Neuron (in vitro differentiated cells): ENCODE data around the gene GPX7.
"Not testable (repeated sequence)": the region's sequence is repeated elsewhere in the genome, so short reads cannot be mapped to it uniquely, and the experiment has no call there.

ENCODE experiments used
- H2AFZ ChIP-seq: one replicate; pipeline ENCODE4 v1.6.1; 2013; ENCODE audit warnings: low read depth, mild to moderate bottlenecking, inconsistent platforms, low read length, moderate library complexity
- H3K27me3 ChIP-seq: one replicate; pipeline ENCODE4 v1.6.1; 2013; ENCODE audit warnings: low read length; ENCODE audit not compliant: insufficient read depth
- H3K36me3 ChIP-seq: one replicate; pipeline ENCODE4 v1.6.1; 2013; ENCODE audit warnings: low read length; ENCODE audit not compliant: insufficient read depth
- H3K4me1 ChIP-seq: one replicate; pipeline ENCODE4 v1.6.1; 2013; ENCODE audit warnings: low read length; ENCODE audit not compliant: insufficient read depth
- H3K4me3 ChIP-seq: 2 replicates; pipeline ENCODE4 v1.5.1; 2013; ENCODE audit warnings: mild to moderate bottlenecking, low read length, moderate library complexity
- H3K9me3 ChIP-seq: one replicate; pipeline ENCODE4 v1.6.1; 2013; ENCODE audit warnings: low read length

The GPX7 gene

DNA sequence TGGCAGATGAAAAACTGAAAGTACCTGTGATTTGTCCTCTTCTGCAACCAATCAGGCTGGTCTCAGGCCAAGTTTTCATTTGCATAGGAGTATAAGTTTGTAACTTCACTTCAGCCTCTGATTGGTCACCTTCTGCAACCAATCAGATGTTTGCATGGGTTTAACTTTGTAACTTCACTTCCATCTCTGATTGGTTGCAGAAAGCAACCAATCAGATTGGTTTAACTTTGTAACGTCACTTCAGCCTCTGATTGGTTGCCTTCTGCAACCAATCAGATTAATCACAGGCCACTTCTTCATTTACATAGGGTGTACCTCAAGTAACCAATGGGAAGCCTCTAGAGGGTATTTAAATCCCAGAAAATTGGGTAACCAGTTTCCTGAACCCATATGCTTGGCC, 30.4 kb upstream of the GPX7 start:
- Histone ChIP-seq H3K36me3 (no peaks in the 10 kb centered on the region), H3K4me1 (no peaks in the 10 kb centered on the region), H3K27me3 (no peaks in the 10 kb centered on the region), H3K9me3 (peaks cover 2% of the 10 kb centered on the region), H3K4me3 (no peak overlapping the region), H2AFZ (no peak overlapping the region)

DNA sequence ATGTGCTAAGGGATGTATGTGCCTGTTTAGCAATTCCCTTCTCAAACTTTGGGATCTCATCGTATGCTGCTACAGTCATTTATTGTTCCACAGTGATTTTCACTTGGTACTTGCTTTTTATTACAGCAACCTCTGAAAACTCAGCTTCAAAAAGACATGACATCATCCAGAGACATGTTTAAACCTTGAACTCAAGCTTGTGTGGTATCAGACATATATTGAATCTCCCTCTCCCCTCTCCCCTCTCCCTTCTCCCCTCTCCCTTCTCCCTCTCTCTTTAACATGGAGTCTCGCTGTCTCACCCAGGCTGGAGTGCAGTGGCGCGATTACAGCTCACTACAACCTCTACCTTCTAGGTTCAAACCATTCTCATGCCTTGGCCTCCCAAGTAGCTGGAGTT, 29.8 kb upstream of the GPX7 start:
- no peaks in the 10 kb centered on the region for H3K4me1 ChIP-seq
- peaks cover 2% of the 10 kb centered on the region for H3K9me3 ChIP-seq
- H3K27me3 ChIP-seq, result no peaks in the 10 kb centered on the region
- H3K36me3 ChIP-seq, result no peaks in the 10 kb centered on the region
- no peak overlapping the region for H2AFZ ChIP-seq
- H3K4me3 ChIP-seq, result no peak overlapping the region

DNA sequence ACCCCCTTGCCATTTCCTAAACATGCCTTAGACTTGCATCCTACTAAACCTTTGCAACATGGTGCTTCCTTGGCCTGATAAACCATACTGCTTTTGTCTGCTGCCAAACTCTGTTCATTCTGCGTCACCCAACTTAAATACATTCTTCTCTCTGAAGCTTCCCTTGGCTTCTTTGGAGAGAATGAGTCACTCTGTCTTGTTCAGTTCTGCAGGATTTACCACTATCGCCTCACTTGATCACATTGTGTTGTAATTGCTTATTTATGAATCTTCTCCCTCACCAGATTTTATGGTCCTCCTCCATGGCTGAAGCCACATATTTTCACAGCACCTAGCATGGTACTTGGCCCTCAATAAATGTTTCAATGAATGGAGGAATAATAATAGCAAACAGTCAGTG, 27.6 kb upstream of the GPX7 start:
- no peaks in the 10 kb centered on the region for H3K27me3 ChIP-seq
- no peak overlapping the region for H2AFZ ChIP-seq
- peaks cover 2% of the 10 kb centered on the region for H3K9me3 ChIP-seq
- H3K4me3 ChIP-seq, result no peak overlapping the region
- H3K36me3 ChIP-seq, result no peaks in the 10 kb centered on the region
- H3K4me1 ChIP-seq, result no peaks in the 10 kb centered on the region

DNA sequence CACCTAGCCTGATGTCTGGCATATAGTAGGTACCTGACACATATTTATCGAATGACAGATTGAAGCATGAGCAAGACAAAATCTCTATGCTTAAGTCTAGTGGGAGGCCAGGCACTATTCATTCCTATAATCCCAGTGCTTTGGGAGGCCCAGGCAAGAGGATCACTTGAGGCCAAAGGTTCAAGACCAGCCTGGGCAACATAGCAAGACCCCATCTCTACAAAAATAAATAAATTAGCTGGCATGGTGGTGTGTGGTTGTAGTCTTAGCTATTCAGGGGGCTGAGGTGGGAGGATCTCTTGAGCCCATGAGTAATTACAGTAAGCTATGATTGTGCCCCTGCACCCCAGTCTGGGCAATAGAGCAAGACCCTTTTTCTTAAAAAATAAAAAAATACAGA, 26.1 kb upstream of the GPX7 start:
- no peaks in the 10 kb centered on the region for H3K27me3 ChIP-seq
- no peaks in the 10 kb centered on the region for H3K36me3 ChIP-seq
- H3K4me3 ChIP-seq, result no peak overlapping the region
- H2AFZ ChIP-seq, result no peak overlapping the region
- peaks cover 2% of the 10 kb centered on the region for H3K4me1 ChIP-seq
- peaks cover 2% of the 10 kb centered on the region for H3K9me3 ChIP-seq

DNA sequence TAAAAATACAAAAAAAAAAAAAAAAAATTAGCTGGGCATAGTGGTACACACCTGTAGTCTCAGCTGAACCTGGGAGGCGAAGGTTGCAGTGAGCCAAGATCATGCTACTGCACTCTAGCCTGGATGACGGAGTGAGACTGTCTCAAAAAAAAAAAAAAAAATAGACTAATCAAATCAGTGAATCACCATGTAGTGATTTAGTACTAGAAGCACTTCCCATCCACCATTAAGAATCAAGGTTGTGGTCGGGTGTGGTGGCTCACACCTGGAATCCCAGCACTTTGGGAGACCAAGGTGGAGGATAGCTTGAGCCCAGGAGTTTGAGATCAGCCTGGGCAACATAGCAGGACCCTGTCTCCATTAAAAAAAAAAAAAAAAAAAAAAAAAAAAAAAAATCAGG, 24.1 kb upstream of the GPX7 start:
- not testable (repeated sequence) for H2AFZ ChIP-seq, H3K4me3 ChIP-seq

DNA sequence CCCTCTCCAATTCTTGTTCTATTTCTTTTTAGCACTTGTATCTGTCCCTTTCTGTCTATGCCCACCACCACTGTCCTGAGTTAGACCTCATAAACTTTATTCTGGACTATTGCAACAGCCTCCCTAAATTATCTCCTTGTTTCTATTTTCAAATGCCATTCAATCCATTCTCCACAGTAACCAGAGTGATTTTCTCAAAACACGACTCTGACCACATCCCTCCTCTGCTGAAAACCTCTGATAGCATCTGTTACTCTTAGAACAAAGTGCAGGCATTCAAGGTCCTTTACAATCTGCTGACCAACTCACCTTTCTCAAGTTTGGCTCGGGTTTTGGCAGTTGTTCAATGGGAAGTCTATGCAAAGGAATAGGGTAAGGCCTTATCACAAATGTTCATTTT, 22.8 kb upstream of the GPX7 start:
- Histone ChIP-seq H2AFZ (no peak overlapping the region), H3K27me3 (no peaks in the 10 kb centered on the region), H3K4me3 (no peak overlapping the region), H3K9me3 (no peaks in the 10 kb centered on the region), H3K36me3 (no peaks in the 10 kb centered on the region), H3K4me1 (peaks cover 4% of the 10 kb centered on the region)

More for the DNA sequence above, 24.1 kb upstream of the GPX7 start:
- not testable (repeated sequence) for H3K4me1 ChIP-seq, H3K27me3 ChIP-seq, H3K9me3 ChIP-seq, H3K36me3 ChIP-seq

DNA sequence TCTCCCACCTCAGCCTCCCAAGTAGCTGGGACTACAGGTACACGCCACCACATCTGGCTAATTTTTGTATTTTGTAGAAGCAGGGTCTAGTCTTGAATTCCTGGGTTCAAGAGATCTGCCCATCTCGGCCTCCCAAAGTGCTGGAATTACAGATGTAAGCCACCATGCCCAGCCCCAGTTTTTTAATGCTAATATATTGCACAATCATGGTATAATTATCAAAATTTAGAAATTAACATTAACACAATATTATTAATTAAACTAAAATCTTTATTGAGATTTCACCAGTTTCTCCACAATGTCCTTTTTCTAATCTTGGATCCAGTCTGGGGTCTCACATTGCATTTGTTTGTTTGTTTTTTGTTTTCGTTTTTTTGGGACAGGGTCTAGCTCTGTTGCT, 21.9 kb upstream of the GPX7 start:
- Histone ChIP-seq H3K9me3 (no peaks in the 10 kb centered on the region), H2AFZ (no peak overlapping the region), H3K36me3 (no peaks in the 10 kb centered on the region), H3K27me3 (no peaks in the 10 kb centered on the region), H3K4me1 (peaks cover 4% of the 10 kb centered on the region), H3K4me3 (no peak overlapping the region)

DNA sequence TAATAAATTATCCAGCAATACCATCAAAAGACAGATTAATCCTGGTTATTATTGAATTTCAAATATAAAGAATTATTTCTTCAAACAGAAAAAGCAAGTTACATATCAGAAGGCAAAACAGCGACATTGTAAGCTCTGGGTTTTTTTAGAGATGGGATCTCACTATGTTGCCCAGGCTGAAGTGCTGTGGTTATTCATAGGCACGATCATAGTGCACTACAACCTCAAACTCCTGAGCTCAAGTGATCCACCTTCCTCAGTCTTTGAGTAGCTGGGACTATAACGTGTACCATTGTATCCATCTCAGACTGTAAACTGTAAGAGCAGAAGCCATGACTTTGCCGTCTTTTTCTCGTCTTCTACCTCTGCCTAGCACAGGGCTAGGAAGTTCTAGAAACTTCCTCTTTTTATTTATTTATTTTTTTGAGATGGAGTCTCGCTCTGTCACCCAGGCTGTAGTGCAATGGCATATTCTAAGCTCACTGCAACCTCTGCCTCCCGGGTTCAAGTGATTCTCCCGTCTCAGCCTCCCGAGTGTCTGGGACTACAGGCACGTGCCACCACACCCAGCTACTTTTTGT, 20.0 kb upstream of the GPX7 start:
- no peak overlapping the region for H3K4me3 ChIP-seq
- no peaks in the 10 kb centered on the region for H3K9me3 ChIP-seq
- no peaks in the 10 kb centered on the region for H3K27me3 ChIP-seq
- peaks cover 4% of the 10 kb centered on the region for H3K4me1 ChIP-seq
- no peak overlapping the region for H2AFZ ChIP-seq
- H3K36me3 ChIP-seq, result no peaks in the 10 kb centered on the region

DNA sequence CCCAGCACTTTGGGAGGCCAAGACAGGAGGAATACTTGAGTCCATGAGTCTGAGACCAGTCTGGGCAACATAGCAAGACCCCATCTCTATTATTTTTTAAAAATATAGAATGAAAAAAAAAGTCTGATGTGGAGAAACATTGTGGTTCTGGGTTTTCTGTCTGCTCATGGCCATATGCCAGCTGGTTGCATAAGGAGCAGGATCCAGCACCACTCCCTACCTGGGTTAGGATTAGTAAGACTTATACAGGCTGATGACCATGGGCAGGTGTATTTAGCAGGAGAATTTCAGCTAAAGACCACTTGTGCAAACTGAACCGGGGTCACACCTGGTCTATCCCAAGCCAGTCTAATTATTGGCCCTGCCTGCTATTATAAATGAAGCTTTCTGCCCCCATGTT, 16.7 kb upstream of the GPX7 start:
- Histone ChIP-seq H3K9me3 (no peaks in the 10 kb centered on the region), H3K36me3 (no peaks in the 10 kb centered on the region), H3K27me3 (no peaks in the 10 kb centered on the region), H3K4me1 (peaks cover 25% of the 10 kb centered on the region), H3K4me3 (no peak overlapping the region), H2AFZ (no peak overlapping the region)

DNA sequence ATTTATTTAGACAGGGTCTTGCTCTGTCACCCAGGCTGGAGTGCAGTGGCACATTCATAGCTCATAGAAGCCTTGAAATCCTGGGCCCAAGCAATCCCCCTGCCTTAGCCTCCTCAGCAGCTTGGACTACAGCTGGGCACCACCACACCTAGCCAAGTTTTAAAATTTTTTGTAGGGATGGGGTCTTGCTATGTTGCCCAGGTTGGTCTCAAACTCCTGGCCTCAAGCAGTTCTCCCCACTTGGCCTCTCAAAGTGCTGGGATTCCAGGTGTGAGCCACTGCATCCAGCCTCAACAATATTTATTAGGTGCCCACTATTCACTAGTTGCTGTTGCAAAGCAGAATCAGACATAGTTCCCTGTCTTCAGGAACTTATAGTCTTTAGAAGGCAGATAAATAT, 14.1 kb upstream of the GPX7 start:
- Histone ChIP-seq H3K36me3 (no peaks in the 10 kb centered on the region), H2AFZ (no peak overlapping the region), H3K27me3 (no peaks in the 10 kb centered on the region), H3K4me3 (no peak overlapping the region), H3K4me1 (peaks cover 30% of the 10 kb centered on the region), H3K9me3 (no peaks in the 10 kb centered on the region)

DNA sequence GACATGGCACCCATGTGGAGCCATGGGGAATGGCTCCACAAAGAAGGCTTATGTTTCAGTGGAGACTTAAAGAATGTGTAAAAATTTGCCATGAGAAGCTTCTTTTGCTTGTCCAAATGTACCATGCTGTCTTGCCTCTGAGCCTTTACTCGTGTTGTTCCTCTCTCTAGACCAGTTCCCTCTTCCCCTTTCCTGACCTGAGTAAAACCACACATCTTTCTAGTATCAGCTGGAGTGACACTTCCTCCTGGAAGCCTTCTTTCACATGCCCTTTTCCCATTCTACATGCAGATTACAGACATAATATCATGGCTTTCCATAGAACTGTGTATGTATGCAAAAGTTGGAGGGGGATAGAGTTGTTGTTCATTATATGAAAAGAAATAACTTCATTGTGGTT, 13.6 kb upstream of the GPX7 start:
- Histone ChIP-seq H3K4me3 (no peak overlapping the region), H3K27me3 (no peaks in the 10 kb centered on the region), H2AFZ (no peak overlapping the region), H3K36me3 (no peaks in the 10 kb centered on the region), H3K4me1 (peaks cover 30% of the 10 kb centered on the region), H3K9me3 (no peaks in the 10 kb centered on the region)

DNA sequence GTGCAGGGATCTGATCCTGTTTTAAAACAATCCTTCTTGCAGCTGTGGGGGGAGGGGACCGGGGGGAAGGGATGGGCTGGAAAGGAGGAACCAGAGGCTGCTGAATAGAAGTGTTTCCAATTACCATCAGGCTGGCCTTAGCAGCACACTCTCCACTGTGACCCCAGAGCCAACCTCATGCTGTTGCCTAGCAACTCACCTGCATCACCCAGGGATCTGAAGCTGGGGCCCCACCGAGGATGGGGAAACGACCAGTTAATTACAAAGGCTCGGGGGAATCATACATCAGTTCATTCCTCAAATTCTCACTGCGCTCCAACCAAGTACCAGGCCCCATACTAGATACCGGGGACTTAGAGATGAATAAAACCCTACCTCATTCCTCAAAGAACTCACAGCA, 11.9 kb upstream of the GPX7 start:
- Histone ChIP-seq H3K9me3 (no peaks in the 10 kb centered on the region), H3K4me3 (no peak overlapping the region), H3K4me1 (peaks cover 30% of the 10 kb centered on the region)

DNA sequence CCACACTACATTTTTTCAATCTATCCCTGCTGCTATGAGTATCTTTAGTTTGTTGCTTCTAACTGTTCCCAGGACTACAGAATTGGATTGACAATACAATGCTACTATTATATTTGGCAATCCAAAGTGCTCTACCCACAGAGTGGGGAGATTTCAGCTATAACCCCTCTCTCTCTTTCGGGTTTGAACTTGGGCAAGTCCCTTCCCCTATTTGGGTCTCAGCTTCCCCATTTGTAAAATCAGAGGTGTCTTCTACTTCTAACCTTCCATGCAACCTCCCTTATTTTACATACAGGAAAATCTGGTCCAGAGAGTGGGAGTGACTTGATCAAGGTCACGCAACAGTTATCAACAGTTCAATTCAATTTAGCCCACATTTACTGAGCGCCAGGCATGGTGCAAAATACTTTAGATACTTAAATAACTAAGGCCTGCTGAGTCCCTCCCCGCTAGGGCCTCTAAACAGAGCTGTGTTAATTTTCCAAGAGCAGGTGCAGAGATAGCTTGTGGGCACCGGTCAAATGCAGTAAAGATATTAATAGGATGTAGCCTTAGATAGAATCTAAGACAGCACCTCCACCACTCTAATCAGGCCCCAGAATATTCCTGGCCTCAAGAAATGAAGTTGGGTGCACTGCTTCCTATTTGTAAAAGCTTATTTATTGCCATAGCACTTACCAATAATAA, 9.4 kb upstream of the GPX7 start:
- no peak overlapping the region for H2AFZ ChIP-seq
- H3K4me3 ChIP-seq, result no peak overlapping the region
- H3K4me1 ChIP-seq, result peaks cover 30% of the 10 kb centered on the region
- H3K9me3 ChIP-seq, result no peaks in the 10 kb centered on the region
- no peaks in the 10 kb centered on the region for H3K27me3 ChIP-seq
- no peaks in the 10 kb centered on the region for H3K36me3 ChIP-seq

More for the DNA sequence above, 11.9 kb upstream of the GPX7 start:
- Histone ChIP-seq H2AFZ (peak overlapping the region; percentile 4), H3K27me3 (no peaks in the 10 kb centered on the region), H3K36me3 (no peaks in the 10 kb centered on the region)

DNA sequence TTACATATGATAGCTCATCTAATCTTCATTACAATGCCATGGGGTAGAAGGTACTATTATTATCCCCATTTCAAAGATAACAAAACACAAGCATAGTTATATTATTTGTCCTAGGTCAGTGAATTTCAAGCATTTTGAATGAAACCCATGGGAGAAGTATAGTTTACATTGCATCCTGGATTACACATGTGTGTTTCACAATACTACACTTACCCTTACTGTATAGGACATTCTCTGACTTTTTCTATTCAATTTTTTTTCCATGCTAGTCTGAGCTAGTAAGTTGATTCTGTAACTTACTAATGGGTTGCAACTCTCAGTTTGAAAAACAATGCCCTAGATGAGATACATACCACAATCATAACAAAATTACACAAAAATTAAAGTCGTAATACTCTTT, 8.7 kb upstream of the GPX7 start:
- Histone ChIP-seq H3K4me3 (no peak overlapping the region), H3K9me3 (no peaks in the 10 kb centered on the region), H3K4me1 (peaks cover 29% of the 10 kb centered on the region), H3K36me3 (no peaks in the 10 kb centered on the region), H2AFZ (no peak overlapping the region), H3K27me3 (no peaks in the 10 kb centered on the region)
